GM12878 (cell line): ENCODE results near the gene YTHDF1. TPM values are rescaled to one million over a fixed set of nuclear protein-coding genes. Genes with fewer than 3 reads are reported as not detected.

Experiments
- ATAC-seq: fragments of 200-7000 bp; cut with Tn5 transposase; 3 replicates; pipeline ENCODE4 v1.9.1; 2020; ENCODE audit warnings: mild to moderate bottlenecking, moderate library complexity
- BruUV-seq: library from RNA; stranded (reverse); fragments of 400-500 nt; replicated peaks from 2 replicates; lab custom pipeline; 2021; lab: Mats Ljungman, UMichigan
- CTCF ChIA-PET: fragments of 300-600 bp; sonication (Branson Sonifier 250); formaldehyde crosslinking; extraction: SDS; loops from one replicate; lab custom pipeline; 2021; ENCODE audit warnings: inconsistent platforms; lab: Yijun Ruan, JAX
- POLR2A ChIA-PET: fragments of 350-600 bp; formaldehyde crosslinking; extraction: SDS; loops from one replicate; lab custom pipeline; 2021; ENCODE audit warnings: inconsistent platforms; lab: Charles Lee
- RAD21 ChIA-PET: fragments of 300-600 bp; sonication (Branson Sonifier 250); formaldehyde crosslinking; loops from one replicate; lab custom pipeline; 2023; ENCODE audit warnings: antibody characterized with exemption; ENCODE audit not compliant: unreplicated experiment; lab: Charles Lee
- SMC1A ChIA-PET: fragments of 300-600 bp; sonication (Branson Sonifier 250); formaldehyde crosslinking; loops from one replicate; lab custom pipeline; 2023; ENCODE audit not compliant: unreplicated experiment, uncharacterized antibody; lab: Charles Lee
- DNase-seq: peaks from one replicate; pipeline ENCODE4 v3.0.0-alpha.2; 2011; ENCODE audit warnings: low read depth, low spot score
- FAIRE-seq: peaks from 3 replicates; lab custom pipeline; 2011; peaks lifted over from hg19 to GRCh38; lab: Jason Lieb, UNC
- H2AFZ ChIP-seq: 2 replicates; pipeline ENCODE4 v1.6.0; 2011; ENCODE audit warnings: low read depth, low read length, control low read depth; ENCODE audit not compliant: control insufficient read depth
- H3K27ac ChIP-seq: 2 replicates; pipeline ENCODE4 v1.5.1; 2011; ENCODE audit warnings: control low read depth; ENCODE audit not compliant: control insufficient read depth, insufficient read depth
- H3K27me3 ChIP-seq, 2 experiments: replicated peaks in 1 of 2; 2 replicates each; pipeline versions ENCODE4 v1.6.0 to v1.6.1; 2011; ENCODE audit warnings: low read length in 1 of 2; ENCODE audit not compliant: control insufficient read depth in 2 of 2, insufficient read depth in 2 of 2
- H3K36me3 ChIP-seq, 2 experiments: 2 replicates each; pipeline ENCODE4 v1.5.1; 2011; ENCODE audit warnings: low read length in 1 of 2; ENCODE audit not compliant: control insufficient read depth in 2 of 2, insufficient read depth in 2 of 2
- H3K4me1 ChIP-seq: 2 replicates; pipeline ENCODE4 v1.6.1; 2011; ENCODE audit warnings: mild to moderate bottlenecking, low read length, moderate library complexity, mixed read lengths; ENCODE audit not compliant: control insufficient read depth, insufficient read depth
- H3K4me2 ChIP-seq: 2 replicates; pipeline ENCODE4 v1.6.0; 2011; ENCODE audit warnings: control low read depth; ENCODE audit not compliant: control insufficient read depth, insufficient read depth
- H3K4me3 ChIP-seq: fragments of 200-600 bp; sonication (generic); 2 replicates; pipeline ENCODE4 v1.5.1; 2016
- H3K79me2 ChIP-seq: 2 replicates; pipeline ENCODE4 v1.6.0; 2011; ENCODE audit warnings: low read length; ENCODE audit not compliant: control insufficient read depth, insufficient read depth
- H3K9ac ChIP-seq: 2 replicates; pipeline ENCODE4 v1.8.0; 2011; ENCODE audit warnings: low read length, control low read depth, mixed read lengths; ENCODE audit not compliant: control insufficient read depth, insufficient read depth
- H3K9me3 ChIP-seq: replicated peaks from 3 replicates; pipeline ENCODE4 v1.5.1; 2011; ENCODE audit warnings: mild to moderate bottlenecking, low read length; ENCODE audit not compliant: control insufficient read depth, insufficient read depth
- H4K20me1 ChIP-seq: 2 replicates; pipeline ENCODE4 v1.6.0; 2011; ENCODE audit not compliant: control insufficient read depth, insufficient read depth
- RB1 ChIP-seq: fragments of 450-650 bp; formaldehyde crosslinking; IDR thresholded peaks from 2 replicates; pipeline ENCODE4 v1.6.1; 2017; ENCODE audit warnings: mild to moderate bottlenecking, borderline replicate concordance
- SMARCA5 ChIP-seq: fragments of 450-650 bp; IDR thresholded peaks from 2 replicates; pipeline ENCODE4 v1.6.1; 2017; ENCODE audit warnings: mild to moderate bottlenecking
- SPI1 ChIP-seq: IDR thresholded peaks from 2 replicates; pipeline ENCODE4 v1.6.1; 2011; ENCODE audit warnings: low read depth, mild to moderate bottlenecking, low read length, moderate library complexity, borderline replicate concordance; ENCODE audit not compliant: insufficient read depth
- TARDBP ChIP-seq: IDR thresholded peaks from 2 replicates; pipeline ENCODE4 v1.6.1; 2016; ENCODE audit warnings: borderline replicate concordance
- ZBTB40 ChIP-seq: fragments of 450-650 bp; IDR thresholded peaks from 2 replicates; pipeline ENCODE4 v1.6.1; 2016; ENCODE audit warnings: mild to moderate bottlenecking, moderate library complexity, borderline replicate concordance
- WGBS: methylation state at CpG from one replicate; pipeline ENCODE4 v1.1.6; 2016; ENCODE audit warnings: low lambda C conversion rate; ENCODE audit not compliant: insufficient replicate concordance, insufficient coverage; ENCODE audit errors: missing lambda C conversion rate; 5-methylcytosine and 5-hydroxymethylcytosine counted together
- in situ Hi-C: fragments of 300-500 bp; cut with MboI; formaldehyde crosslinking; loops from 9 replicates; pipeline ENCODE4 v1.14.3; 2018; ENCODE audit warnings: mixed read lengths
- intact Hi-C: fragments of 100-400 bp; cut with micrococcal nuclease; formaldehyde crosslinking; loops from one replicate; pipeline ENCODE4 v1.14.2; 2022; ENCODE audit not compliant: unreplicated experiment
- polyA plus RNA-seq, 11 experiments: library from polyadenylated mRNA; depleted of rRNA in 4 of 11; unstranded in 6 of 11; stranded (reverse) in 5 of 11; fragments of >200 nt; fragmentation: Nextera tagmentation in 4 of 11; fragmentation: Illumina TruSeq in 1 of 11; extraction: Ambion mirVana in 4 of 11; extraction: Trizol in 1 of 11; gene quantifications; 1 replicate in 1 of 11; 2 replicates in 10 of 11; pipeline versions ENCODE4 v1.2.1 to v1.2.3, GENCODE V29; 2011 to 2016; ENCODE audit warnings: inconsistent platforms in 2 of 11, missing spikeins in 2 of 11, low read depth in 1 of 11
- total RNA-seq, 4 experiments: library from RNA; depleted of rRNA in 3 of 4; stranded (reverse); fragments of >200 nt in 3 of 4; fragmentation: Illumina TruSeq in 1 of 4; extraction: Trizol in 1 of 4; gene quantifications; 2 replicates each; pipeline versions ENCODE4 v1.2.1 to v1.2.3, GENCODE V29; 2013 to 2021

YTHDF1 gene
- total and polyA plus RNA-seq, 10 of the 15 experiments (the other 5 are each of a cell fraction or from before 2014, with no cell fraction given), result 4.6 to 37.8 (median 20.5) TPM

- intact Hi-C loops (no loop called here), in situ Hi-C loops (no loop called here)
- H3K36me3 ChIP-seq, result no peaks in the 10 kb centered on the region
- H3K4me2 ChIP-seq, result no peak overlapping the region
- DNase-seq (no peak), ATAC-seq (no peak), FAIRE-seq (no peak)
- H3K4me3 ChIP-seq, result no peak overlapping the region
- H3K27ac ChIP-seq, result no peak overlapping the region
- no peaks in the 10 kb centered on the region; the same call in 1 of the 2 replicates for H4K20me1 ChIP-seq
- ChIA-PET SMC1A (interaction anchor here (0.7 kb wide), 1 partner anchor 376 kb away, joined by 4 read pairs; no protein-coding TSS in a partner anchor), RAD21 (interaction anchor here (1.1 kb wide), 1 partner anchor 26 kb away, joined by 3 read pairs; no protein-coding TSS in a partner anchor), POLR2A (no interaction called here), CTCF (interaction anchor here (0.6 to 1.6 kb wide), 2 partner anchors 24 to 25 kb away, joined by 3 to 8 read pairs; no protein-coding TSS in a partner anchor)
- TF ChIP-seq ZBTB40, result peak; percentile 40
- no peak for TF ChIP-seq SPI1
- TF ChIP-seq TARDBP, result no peak
- TF ChIP-seq SMARCA5, result no peak
- no peak for TF ChIP-seq RB1
- H3K4me1 ChIP-seq, result no peaks in the 10 kb centered on the region
- no peak overlapping the region for H2AFZ ChIP-seq
- H3K79me2 ChIP-seq, result no peaks in the 10 kb centered on the region
- WGBS, result 36% methylated on average over 25 of the region's 25 CpGs
- no peak overlapping the region for H3K9ac ChIP-seq
- H3K27me3 ChIP-seq, result peaks cover 0 to 6% of the 10 kb centered on the region in 2 experiments
- H3K9me3 ChIP-seq, result no peaks in the 10 kb centered on the region
- BruUV-seq, result no TSS peak
Observed at GRCh38 chr20:63248835-63249591, 33.1 kb upstream of the YTHDF1 start.
